ENCODE data around the gene ARMH3.

Gene ARMH3

GRCh38 chr10:101889256-101890210, 166.4 kb downstream of the ARMH3 start:
- no peak overlapping the region for H3K4me3 ChIP-seq (ENCODE audit: low read depth, low read length)
- no peak for TF ChIP-seq MYC (IDR thresholded peaks at IDR 0.05; ENCODE audit: low read depth, low read length)
- TF ChIP-seq, protein P1, sequence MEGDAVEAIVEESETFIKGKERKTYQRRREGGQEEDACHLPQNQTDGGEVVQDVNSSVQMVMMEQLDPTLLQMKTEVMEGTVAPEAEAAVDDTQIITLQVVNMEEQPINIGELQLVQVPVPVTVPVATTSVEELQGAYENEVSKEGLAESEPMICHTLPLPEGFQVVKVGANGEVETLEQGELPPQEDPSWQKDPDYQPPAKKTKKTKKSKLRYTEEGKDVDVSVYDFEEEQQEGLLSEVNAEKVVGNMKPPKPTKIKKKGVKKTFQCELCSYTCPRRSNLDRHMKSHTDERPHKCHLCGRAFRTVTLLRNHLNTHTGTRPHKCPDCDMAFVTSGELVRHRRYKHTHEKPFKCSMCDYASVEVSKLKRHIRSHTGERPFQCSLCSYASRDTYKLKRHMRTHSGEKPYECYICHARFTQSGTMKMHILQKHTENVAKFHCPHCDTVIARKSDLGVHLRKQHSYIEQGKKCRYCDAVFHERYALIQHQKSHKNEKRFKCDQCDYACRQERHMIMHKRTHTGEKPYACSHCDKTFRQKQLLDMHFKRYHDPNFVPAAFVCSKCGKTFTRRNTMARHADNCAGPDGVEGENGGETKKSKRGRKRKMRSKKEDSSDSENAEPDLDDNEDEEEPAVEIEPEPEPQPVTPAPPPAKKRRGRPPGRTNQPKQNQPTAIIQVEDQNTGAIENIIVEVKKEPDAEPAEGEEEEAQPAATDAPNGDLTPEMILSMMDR (IDR thresholded peaks at IDR 0.05; ENCODE audit: low read depth, low read length), result peak; percentile 94
- peak; percentile 76 for DNase-seq (ENCODE audit: low read depth)

DNA sequence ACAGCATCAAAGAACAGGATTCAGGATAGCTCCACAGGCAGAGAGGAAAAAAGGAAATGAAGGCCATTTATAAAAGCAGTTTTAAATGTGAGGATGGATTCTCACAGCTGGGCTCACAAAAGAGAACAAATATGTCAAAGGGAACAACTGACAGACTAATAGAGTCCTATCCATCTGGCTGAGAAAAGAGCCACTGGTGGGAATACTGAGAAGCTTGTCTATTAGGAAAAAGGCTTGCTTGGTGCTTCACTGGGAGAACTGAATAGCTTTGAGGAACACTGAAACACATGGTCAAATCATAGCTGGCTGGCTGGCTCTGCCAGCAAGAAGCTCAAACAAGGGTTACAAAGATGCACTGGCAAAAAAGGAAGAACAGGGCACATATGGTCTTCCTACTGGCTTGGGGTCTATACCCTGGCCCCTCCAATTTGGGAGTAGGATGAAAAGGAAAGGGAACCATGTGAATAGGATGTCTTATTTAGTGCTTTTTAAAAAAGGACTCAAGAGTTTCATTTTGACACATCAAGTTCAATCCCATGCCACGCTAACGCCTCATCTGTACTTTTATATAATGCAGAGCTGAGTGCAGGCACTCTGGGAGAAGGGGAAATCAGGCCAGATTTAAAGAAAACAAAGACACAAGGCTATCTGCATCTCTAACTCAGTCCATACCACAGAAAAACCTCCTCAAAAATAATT, 167.6 kb downstream of the ARMH3 start:
- H3K4me3 ChIP-seq (ENCODE audit: low read depth, low read length), result no peak overlapping the region
- TF ChIP-seq, protein P1 (IDR thresholded peaks at IDR 0.05; ENCODE audit: low read depth, low read length), result no peak
- TF ChIP-seq POLR2A (IDR thresholded peaks at IDR 0.05; ENCODE audit: extremely low read depth, insufficient read length), result no peak
- TF ChIP-seq MYC (IDR thresholded peaks at IDR 0.05; ENCODE audit: low read depth, low read length), result no peak
- TF ChIP-seq, protein P2, sequence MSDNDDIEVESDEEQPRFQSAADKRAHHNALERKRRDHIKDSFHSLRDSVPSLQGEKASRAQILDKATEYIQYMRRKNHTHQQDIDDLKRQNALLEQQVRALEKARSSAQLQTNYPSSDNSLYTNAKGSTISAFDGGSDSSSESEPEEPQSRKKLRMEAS (IDR thresholded peaks at IDR 0.05; ENCODE audit: low read depth, low read length), result no peak
- no peak for DNase-seq (ENCODE audit: low read depth)

DNA sequence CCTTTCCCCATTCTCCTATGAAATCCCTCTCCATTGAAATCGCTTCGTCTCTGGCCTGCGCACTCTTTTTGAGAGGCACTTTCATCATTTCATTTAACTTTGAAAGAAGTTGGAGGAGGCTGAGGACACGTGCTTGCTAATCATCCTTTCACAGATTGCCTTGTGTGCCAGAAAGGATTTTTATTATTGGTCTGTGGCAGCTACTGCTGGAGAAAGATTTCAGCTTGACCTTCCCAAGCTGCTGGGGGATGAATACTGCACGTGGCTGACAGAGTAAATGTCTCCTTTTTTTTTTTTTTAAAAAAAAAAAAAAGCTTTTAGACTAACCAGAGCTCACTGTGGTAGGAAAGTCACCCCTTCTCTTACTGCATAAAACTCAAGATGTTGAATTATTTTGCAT, 168.2 kb downstream of the ARMH3 start:
- no peak overlapping the region for H3K4me3 ChIP-seq (ENCODE audit: low read depth, low read length)
- TF ChIP-seq POLR2A (IDR thresholded peaks at IDR 0.05; ENCODE audit: extremely low read depth, insufficient read length), result no peak
- TF ChIP-seq, protein P2 (IDR thresholded peaks at IDR 0.05; ENCODE audit: low read depth, low read length), result no peak
- no peak for TF ChIP-seq MYC (IDR thresholded peaks at IDR 0.05; ENCODE audit: low read depth, low read length)
- TF ChIP-seq, protein P1 (IDR thresholded peaks at IDR 0.05; ENCODE audit: low read depth, low read length), result no peak
- no peak for DNase-seq (ENCODE audit: low read depth)

DNA sequence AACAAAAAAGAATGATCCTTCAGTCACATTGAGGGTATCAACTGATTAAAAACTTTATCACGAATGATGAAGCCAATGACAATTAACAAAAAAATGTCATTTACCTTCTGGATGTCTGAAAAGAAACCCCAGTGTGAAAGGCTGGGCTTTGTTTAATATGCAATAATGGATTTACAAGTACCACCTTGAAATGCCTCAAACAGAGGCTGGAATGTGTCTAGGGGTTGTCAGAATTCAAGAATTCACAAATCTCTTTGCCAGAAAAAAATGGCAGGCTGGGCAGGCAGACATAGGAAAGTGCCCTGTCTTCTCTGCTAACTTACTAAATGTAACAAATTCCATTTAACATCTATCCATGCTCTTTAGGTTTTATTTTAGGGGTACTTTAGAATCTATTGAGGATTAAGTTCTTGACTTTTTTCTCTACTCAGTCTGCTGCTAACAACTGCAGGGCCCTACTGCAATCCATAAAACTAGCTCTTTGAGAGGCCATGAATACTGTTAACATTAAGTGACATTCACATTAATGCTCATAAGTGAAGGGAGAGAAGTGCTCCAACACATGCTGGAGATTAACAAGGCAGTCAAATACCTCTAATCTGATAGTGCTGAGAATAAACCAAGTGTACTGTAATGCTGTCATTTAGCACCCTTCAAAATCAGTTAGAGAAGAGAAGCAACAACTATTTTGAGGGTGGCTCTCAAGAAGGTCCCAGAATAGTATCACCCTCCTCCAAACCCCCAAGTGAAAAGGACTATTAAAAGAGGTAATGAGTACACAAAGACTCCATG, 169.3 kb downstream of the ARMH3 start:
- DNase-seq (ENCODE audit: low read depth), result no peak
- H3K4me3 ChIP-seq (ENCODE audit: low read depth, low read length), result no peak overlapping the region
- no peak for TF ChIP-seq MYC (IDR thresholded peaks at IDR 0.05; ENCODE audit: low read depth, low read length)
- TF ChIP-seq, protein P1 (IDR thresholded peaks at IDR 0.05; ENCODE audit: low read depth, low read length), result no peak
- TF ChIP-seq, protein P2 (IDR thresholded peaks at IDR 0.05; ENCODE audit: low read depth, low read length), result no peak
- no peak for TF ChIP-seq POLR2A (IDR thresholded peaks at IDR 0.05; ENCODE audit: extremely low read depth, insufficient read length)

DNA sequence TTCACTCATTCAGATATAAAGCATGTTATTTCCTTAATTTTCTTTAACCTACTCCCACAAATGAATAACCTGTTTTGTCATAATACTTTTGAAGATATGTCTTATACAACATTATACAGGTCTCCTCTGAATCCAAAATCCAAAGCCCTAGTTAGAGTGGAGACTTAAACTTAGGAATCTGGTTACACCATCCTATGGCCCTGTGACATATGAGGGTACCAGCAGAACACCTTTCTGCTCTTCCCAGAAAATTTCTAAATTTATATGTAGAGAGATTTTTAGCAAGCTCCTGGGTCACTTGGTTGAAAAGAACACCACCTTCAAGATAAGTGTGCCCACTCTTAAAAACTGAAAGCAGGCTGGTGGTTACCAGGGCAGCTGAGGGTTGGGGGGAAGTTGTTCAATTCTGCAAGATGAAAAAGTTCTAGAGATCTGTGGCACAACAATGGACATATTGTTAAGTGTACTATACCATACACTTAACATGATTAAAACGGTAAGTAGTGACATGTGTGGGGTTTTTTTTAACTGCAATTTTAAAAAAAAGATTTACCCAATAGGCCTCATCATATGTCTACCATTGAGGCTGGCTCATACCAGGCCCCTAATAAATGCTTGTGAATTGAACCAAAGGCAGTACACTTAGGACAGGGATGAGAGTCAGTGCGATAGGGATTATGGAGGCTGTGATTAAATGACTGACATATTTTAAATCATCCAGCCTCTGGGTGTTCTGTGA, 174.8 kb downstream of the ARMH3 start:
- H3K4me3 ChIP-seq (ENCODE audit: low read depth, low read length), result no peak overlapping the region
- no peak for DNase-seq (ENCODE audit: low read depth)

More for the DNA sequence above, 174.8 kb downstream of the ARMH3 start:
- TF ChIP-seq, protein P1 (IDR thresholded peaks at IDR 0.05; ENCODE audit: low read depth, low read length), result no peak
